Karpas-422 (cell line): ENCODE measurements around the gene NEDD8. TPM values are rescaled to one million over a fixed set of nuclear protein-coding genes. Genes with fewer than 3 reads are reported as not detected.

Experiments used
- DNase-seq: peaks from one replicate; pipeline ENCODE4 v3.0.0-alpha.2; 2015
- H2AFZ ChIP-seq: fragments of 200-600 bp; sonication (generic); 2 replicates; pipeline ENCODE4 v1.6.1; 2014; ENCODE audit warnings: antibody characterized with exemption, low read length, mixed read lengths
- H3K27ac ChIP-seq: fragments of 200-600 bp; sonication (generic); 2 replicates; pipeline ENCODE4 v1.5.1; 2014; ENCODE audit warnings: mild to moderate bottlenecking, low read length, moderate library complexity
- H3K27me3 ChIP-seq: fragments of 200-600 bp; sonication (generic); 2 replicates; pipeline ENCODE4 v1.6.1; 2014; ENCODE audit warnings: low read length, mixed read lengths
- H3K36me3 ChIP-seq: fragments of 200-600 bp; sonication (generic); 2 replicates; pipeline ENCODE4 v1.6.1; 2014; ENCODE audit warnings: low read length, mixed read lengths; ENCODE audit not compliant: insufficient read depth
- H3K4me1 ChIP-seq: fragments of 200-600 bp; sonication (generic); 2 replicates; pipeline ENCODE4 v1.6.1; 2014; ENCODE audit warnings: mild to moderate bottlenecking, low read length, mixed read lengths
- H3K4me2 ChIP-seq: fragments of 200-600 bp; sonication (generic); 2 replicates; pipeline ENCODE4 v1.6.1; 2014; ENCODE audit warnings: low read length, low read depth, mild to moderate bottlenecking; ENCODE audit not compliant: poor library complexity, severe bottlenecking
- H3K4me3 ChIP-seq: fragments of 200-600 bp; sonication (generic); 2 replicates; pipeline ENCODE4 v1.5.1; 2014; ENCODE audit warnings: mild to moderate bottlenecking, antibody characterized with exemption, low read length, mixed read lengths
- H3K79me2 ChIP-seq: fragments of 200-600 bp; sonication (generic); 2 replicates; pipeline ENCODE4 v1.6.1; 2014; ENCODE audit warnings: mild to moderate bottlenecking, low read length, mixed read lengths
- H3K9ac ChIP-seq: fragments of 200-600 bp; sonication (generic); 2 replicates; pipeline ENCODE4 v1.6.0; 2014; ENCODE audit warnings: low read length
- H3K9me2 ChIP-seq: fragments of 200-600 bp; sonication (generic), shearing (Covaris generic); replicated peaks from 2 replicates; pipeline ENCODE4 v1.6.0; 2014; ENCODE audit warnings: mild to moderate bottlenecking, low read length, moderate library complexity; ENCODE audit not compliant: insufficient read depth
- H3K9me3 ChIP-seq: fragments of 300-700, 200-600 bp; sonication (generic); 2 replicates; pipeline ENCODE4 v1.6.1; 2014; ENCODE audit warnings: low read length, mixed read lengths
- H4K20me1 ChIP-seq: fragments of 200-600 bp; sonication (generic); 2 replicates; pipeline ENCODE4 v1.6.1; 2014; ENCODE audit warnings: mild to moderate bottlenecking, antibody characterized with exemption, low read length, low read depth; ENCODE audit not compliant: insufficient read depth
- total RNA-seq: library from RNA; depleted of rRNA; stranded (reverse); fragments of >200 nt; shearing (Covaris generic); gene quantifications from 2 replicates; pipeline ENCODE4 v1.2.3, GENCODE V29; 2014; ENCODE audit warnings: low replicate concordance

The NEDD8 gene
- total RNA-seq, 1 experiment from 2014 or later = 293 TPM

DNA sequence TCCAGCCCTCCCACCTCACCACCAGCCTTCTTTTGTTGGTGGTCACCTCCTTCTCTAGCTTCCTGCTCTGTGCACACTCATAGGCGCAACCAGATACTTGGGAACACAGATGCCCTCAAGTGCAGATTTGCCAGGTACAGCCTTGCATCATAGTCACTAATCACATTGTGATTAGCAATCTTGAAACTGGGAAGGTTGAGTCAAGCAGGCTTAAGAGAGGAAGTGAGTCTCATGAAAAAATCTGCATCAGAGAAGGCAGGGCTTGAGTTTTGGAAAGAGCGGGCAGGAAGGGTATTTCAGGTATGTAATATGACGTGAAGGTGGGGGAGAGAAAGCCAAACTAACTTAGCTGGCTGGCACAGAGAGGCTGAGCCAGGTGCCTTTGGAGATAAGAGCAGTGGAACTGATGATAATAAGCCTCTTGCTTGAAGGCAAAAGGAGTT is 42.0 kb upstream of the NEDD8 start:
- H3K4me1 ChIP-seq = peaks cover 57% of the 10 kb centered on the region
- peak overlapping the region; percentile 37 for H3K9ac ChIP-seq
- DNase-seq = peak; percentile 81
- no peaks in the 10 kb centered on the region for H3K9me2 ChIP-seq
- peak overlapping the region; percentile 6; the same call in 1 of the 2 replicates for H2AFZ ChIP-seq
- H3K27me3 ChIP-seq = no peaks in the 10 kb centered on the region
- no peaks in the 10 kb centered on the region for H3K9me3 ChIP-seq
- H3K4me3 ChIP-seq = peak overlapping the region; percentile 8; the same call in 1 of the 2 replicates
- no peaks in the 10 kb centered on the region for H4K20me1 ChIP-seq
- no peaks in the 10 kb centered on the region for H3K36me3 ChIP-seq
- H3K27ac ChIP-seq = peak overlapping the region; percentile 57
- peak overlapping the region; percentile 96 for H3K4me2 ChIP-seq
- peaks cover 26% of the 10 kb centered on the region for H3K79me2 ChIP-seq

GRCh38 chr14:24273422-24273998 is 41.3 kb upstream of the NEDD8 start:
- Histone ChIP-seq H3K4me1 (peaks cover 53% of the 10 kb centered on the region), H3K36me3 (no peaks in the 10 kb centered on the region), H4K20me1 (no peaks in the 10 kb centered on the region), H3K4me3 (peak overlapping the region; percentile 8; the same call in 1 of the 2 replicates), H3K4me2 (peak overlapping the region; percentile 96), H3K27ac (peak overlapping the region; percentile 57), H3K27me3 (no peaks in the 10 kb centered on the region), H3K79me2 (peaks cover 26% of the 10 kb centered on the region), H3K9me2 (no peaks in the 10 kb centered on the region), H3K9me3 (no peaks in the 10 kb centered on the region), H3K9ac (peak overlapping the region; percentile 37), H2AFZ (no peak overlapping the region)
- DNase-seq = peak; percentile 73

- peaks cover 42% of the 10 kb centered on the region for H3K4me1 ChIP-seq
- H3K79me2 ChIP-seq = peaks cover 26% of the 10 kb centered on the region
- peak overlapping the region; percentile 22; the same call in 1 of the 2 replicates for H2AFZ ChIP-seq
- H3K4me3 ChIP-seq = peak overlapping the region; percentile 80
- no peaks in the 10 kb centered on the region for H3K27me3 ChIP-seq
- H3K9me3 ChIP-seq = no peaks in the 10 kb centered on the region
- no peak for DNase-seq
- no peaks in the 10 kb centered on the region for H3K9me2 ChIP-seq
- no peaks in the 10 kb centered on the region for H4K20me1 ChIP-seq
- H3K27ac ChIP-seq = peak overlapping the region; percentile 7
- H3K9ac ChIP-seq = peak overlapping the region; percentile 86
- peak overlapping the region; percentile 96 for H3K4me2 ChIP-seq
- no peaks in the 10 kb centered on the region for H3K36me3 ChIP-seq
Observed at GRCh38 chr14:24272467-24272866, 40.3 kb upstream of the NEDD8 start.

DNA sequence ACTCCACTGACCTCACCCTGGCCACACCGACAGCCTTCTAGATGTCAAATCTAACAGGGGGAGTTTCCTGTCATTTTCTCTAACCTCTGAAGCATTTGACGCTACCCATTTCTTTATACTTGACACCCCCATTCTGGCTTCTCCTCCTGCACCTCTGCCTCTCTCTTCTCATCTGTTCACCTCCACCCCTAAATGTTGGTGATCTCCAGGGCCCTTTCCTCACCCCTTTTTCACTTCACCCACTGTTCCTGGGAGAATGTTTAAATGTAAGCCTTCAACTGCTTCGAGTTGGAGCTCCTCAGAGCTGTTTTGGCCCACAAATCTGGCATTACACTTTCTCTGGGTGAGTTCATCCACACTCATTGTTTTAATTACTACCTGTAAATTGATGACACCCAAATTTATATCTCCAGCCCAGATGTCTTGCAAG is 39.7 kb upstream of the NEDD8 start:
- Histone ChIP-seq H3K9me3 (no peaks in the 10 kb centered on the region), H3K9ac (peak overlapping the region; percentile 86), H3K27me3 (no peaks in the 10 kb centered on the region), H3K4me2 (peak overlapping the region; percentile 96), H3K27ac (peak overlapping the region; percentile 7; the same call in 1 of the 2 replicates), H4K20me1 (no peaks in the 10 kb centered on the region), H3K79me2 (peaks cover 26% of the 10 kb centered on the region), H3K9me2 (no peaks in the 10 kb centered on the region), H2AFZ (peak overlapping the region; percentile 18; the same call in 1 of the 2 replicates), H3K36me3 (no peaks in the 10 kb centered on the region), H3K4me1 (peaks cover 38% of the 10 kb centered on the region), H3K4me3 (peak overlapping the region; percentile 80)
- no peak for DNase-seq

GRCh38 chr14:24271134-24271833 is 39.1 kb upstream of the NEDD8 start, which contains the start of gene RABGGTA:
RABGGTA (minus strand) TSS chr14:24271597; CDS start chr14:24271115, 482 bp downstream.
- H3K9ac ChIP-seq = peak within 1 kb of the TSS; percentile 86

GRCh38 chr14:24270537-24271133 is 38.5 kb upstream of the NEDD8 start:
- H2AFZ ChIP-seq = peak overlapping the region; percentile 36; the same call in 1 of the 2 replicates
- peak overlapping the region; percentile 86 for H3K9ac ChIP-seq
- no peaks in the 10 kb centered on the region for H3K9me2 ChIP-seq
- H3K27ac ChIP-seq = peak overlapping the region; percentile 76; the same call in 1 of the 2 replicates
- H3K79me2 ChIP-seq = peaks cover 25% of the 10 kb centered on the region
- no peaks in the 10 kb centered on the region for H3K9me3 ChIP-seq
- peak overlapping the region; percentile 80 for H3K4me3 ChIP-seq
- H4K20me1 ChIP-seq = no peaks in the 10 kb centered on the region
- H3K27me3 ChIP-seq = no peaks in the 10 kb centered on the region
- H3K4me2 ChIP-seq = peak overlapping the region; percentile 96
- no peaks in the 10 kb centered on the region for H3K36me3 ChIP-seq
- DNase-seq = no peak
- H3K4me1 ChIP-seq = peaks cover 38% of the 10 kb centered on the region

More at GRCh38 chr14:24271134-24271833, 39.1 kb upstream of the NEDD8 start, which contains the start of gene RABGGTA:
- Histone ChIP-seq H3K36me3 (no peaks in the 10 kb centered on the region), H4K20me1 (no peaks in the 10 kb centered on the region), H3K27me3 (no peaks in the 10 kb centered on the region), H3K4me2 (peak within 1 kb of the TSS; percentile 96), H3K9me3 (no peaks in the 10 kb centered on the region), H3K9me2 (no peaks in the 10 kb centered on the region), H3K27ac (peak within 1 kb of the TSS; percentile 76), H3K4me3 (peak within 1 kb of the TSS; percentile 80), H3K79me2 (peaks cover 26% of the 10 kb centered on the region), H3K4me1 (peaks cover 38% of the 10 kb centered on the region), H2AFZ (peak within 1 kb of the TSS; percentile 36; the same call in 1 of the 2 replicates)
- peak; percentile 99 for DNase-seq

DNA sequence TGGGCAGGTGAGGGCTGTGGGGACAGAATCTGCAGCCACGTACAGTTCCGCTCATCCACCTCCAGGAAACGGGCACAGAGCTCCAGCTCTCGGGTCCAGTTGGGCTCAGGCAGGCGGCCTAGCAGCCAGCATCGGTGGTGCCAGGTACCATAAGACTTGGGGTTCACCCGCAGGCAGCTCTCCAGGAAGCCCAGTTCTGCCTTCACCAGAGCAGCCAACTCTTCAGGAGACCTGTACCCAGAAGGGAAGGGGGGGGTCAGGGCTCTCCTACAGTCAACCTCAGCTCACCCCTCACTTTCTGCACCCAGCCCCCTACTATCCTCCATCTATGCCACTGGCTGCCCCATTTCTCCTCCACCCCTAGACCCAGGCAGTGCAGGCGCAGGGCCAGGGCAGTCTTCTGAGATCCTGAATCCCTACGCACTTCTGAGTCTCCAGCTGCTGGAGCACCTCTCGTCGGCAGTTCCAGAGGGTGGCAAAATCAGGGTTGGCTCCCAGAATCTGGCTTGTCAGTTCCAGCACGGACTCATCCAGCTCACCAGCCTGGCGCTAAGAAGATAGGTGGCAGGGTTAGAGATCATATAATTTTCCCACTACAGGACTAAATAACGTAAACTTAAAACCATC is 37.9 kb upstream of the NEDD8 start:
- Histone ChIP-seq H3K9ac (peak overlapping the region; percentile 86), H3K79me2 (peaks cover 20% of the 10 kb centered on the region), H3K27ac (no peak overlapping the region), H4K20me1 (no peaks in the 10 kb centered on the region), H2AFZ (no peak overlapping the region), H3K36me3 (no peaks in the 10 kb centered on the region), H3K9me3 (no peaks in the 10 kb centered on the region), H3K27me3 (no peaks in the 10 kb centered on the region), H3K4me1 (peaks cover 38% of the 10 kb centered on the region), H3K9me2 (no peaks in the 10 kb centered on the region), H3K4me2 (peak overlapping the region; percentile 96), H3K4me3 (peak overlapping the region; percentile 80)
- no peak for DNase-seq
